HG02943 (cell line): ENCODE data around the gene OR10H5.
"Not testable (repeated sequence)": the region's sequence is repeated elsewhere in the genome, so short reads cannot be mapped to it uniquely, and the experiment has no call there.

Source experiments
- ATAC-seq: cut with Tn5 transposase; IDR thresholded peaks from one replicate; pipeline ENCODE4 v1.9.1; 2021; ENCODE audit warnings: mild to moderate bottlenecking, low read depth, moderate library complexity; ENCODE audit not compliant: unreplicated experiment

OR10H5 gene

DNA sequence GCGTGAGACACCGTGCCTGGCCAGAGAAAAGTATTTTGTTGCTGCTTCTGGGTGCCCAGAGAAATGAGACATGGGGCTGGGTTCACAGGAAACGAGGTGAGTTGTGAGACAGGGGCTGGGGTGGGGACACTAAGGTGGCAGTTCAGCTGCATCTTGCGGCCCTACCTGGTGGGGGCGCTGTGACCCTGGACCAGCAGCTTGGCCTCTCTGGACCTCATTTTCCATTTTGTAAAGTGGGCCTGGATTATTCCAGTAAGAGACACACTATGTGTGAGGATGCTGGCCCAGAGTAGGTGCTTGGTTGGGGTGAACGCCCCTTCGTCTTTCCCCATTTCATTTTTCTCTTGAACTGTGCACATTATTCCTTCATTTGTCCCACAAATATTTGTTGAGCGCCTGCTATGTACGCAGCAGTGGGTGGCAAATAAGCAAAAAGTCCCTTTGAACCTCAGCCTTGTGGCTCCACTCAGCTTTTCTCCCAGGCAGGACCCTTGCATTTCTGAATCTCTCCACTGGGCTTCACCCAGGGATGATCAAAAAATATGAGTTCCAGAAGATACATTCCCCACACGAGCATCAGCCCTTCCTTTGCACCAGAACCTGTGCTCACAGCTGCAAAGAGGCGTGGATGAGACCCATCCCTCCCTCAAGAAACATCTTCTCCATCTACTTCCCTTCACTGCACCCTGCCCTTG lies 54.6 kb downstream of the OR10H5 start:
- ATAC-seq, result no peak

DNA sequence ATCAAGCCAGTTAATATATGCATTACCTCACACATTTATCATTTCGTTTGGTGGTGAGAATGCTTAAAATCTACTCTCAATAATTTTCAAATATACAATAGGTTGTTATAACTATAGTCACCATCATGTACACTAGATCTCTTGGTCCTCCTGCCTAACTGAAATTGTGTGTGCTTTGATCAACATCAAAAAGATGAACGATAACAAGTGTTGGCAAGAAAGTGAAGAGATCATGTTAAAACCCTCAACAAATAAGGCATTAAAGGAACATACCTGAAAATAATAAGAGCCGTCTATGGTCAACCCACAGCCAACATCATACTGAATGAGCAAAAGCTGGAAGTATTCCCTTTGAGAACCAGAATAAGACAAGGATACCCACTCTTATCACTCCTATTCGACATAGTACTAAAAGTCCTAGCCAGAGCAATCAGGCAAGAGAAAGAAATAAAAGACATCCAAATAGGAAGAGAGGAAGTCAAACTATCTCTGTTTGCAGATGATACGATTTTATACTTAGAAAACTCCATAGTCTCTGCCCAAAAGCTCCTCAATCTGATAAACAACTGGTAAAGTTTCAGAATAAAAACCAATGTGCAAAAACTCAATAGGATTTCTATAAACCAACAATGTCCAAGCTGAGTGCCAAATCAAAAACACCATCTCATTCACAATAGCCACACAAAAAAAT lies 55.9 kb downstream of the OR10H5 start:
- ATAC-seq, result no peak

DNA sequence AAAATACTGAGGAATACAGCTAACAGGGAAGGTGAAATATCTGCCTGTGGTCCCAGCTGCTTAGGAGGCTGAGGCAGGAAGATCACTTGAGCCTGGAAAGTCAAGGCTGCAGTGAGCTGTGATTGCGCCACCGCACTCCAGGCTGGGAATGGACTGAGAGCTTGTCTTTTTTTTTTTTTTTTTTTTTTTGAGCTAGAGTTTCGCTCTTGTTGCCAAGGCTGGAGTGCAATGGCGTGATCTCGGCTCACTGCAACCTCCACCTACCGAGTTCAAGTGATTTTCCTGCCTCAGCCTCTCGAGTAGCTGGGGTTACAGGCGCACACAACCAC lies 56.4 kb downstream of the OR10H5 start:
- not testable (repeated sequence) for ATAC-seq

DNA sequence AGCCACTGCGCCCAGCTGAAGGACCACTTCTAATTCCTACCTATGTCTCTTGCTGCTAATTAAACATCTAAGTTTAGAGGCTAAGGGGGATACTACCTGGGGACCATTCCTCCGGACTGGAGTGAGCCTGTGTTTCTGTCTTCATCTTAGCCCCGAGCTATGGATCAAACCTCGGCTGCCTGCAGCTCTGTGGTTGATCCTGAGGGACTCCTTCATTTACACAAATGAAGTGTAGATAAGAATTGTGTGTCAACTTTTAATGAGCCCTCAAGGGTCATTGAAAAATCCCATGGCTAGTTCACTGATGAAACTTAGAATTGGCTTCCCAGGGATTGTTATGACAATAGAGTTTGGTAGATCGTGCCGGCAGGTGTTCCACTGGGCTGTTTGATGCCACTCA lies 59.5 kb downstream of the OR10H5 start:
- ATAC-seq, result no peak

DNA sequence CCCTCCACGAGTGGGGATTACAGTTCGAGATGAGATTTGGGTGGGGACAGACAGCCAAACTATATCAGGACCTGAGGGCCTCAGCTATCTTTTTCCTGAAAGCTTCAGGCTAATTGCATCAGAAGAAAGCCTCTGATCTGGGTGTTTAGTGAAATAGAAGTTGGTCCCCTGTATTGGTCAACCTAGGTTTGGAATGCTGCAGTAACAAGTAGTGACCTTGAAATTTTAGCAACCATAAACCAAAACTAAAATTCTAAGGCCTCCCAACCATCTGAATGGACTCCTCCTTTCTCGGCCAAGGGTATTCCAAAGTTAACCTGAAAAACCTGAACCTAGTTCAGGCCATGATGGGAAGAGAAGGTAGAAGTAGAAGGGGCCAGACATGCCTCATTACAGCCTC lies 62.9 kb downstream of the OR10H5 start:
- no peak for ATAC-seq
